PFSK-1 (cell line): Measurements from ENCODE around the gene KBTBD8. TPM values are rescaled to one million over a fixed set of nuclear protein-coding genes. Genes with fewer than 3 reads are reported as not detected.

ENCODE experiments used
- FOXP2 ChIP-seq: optimal IDR thresholded peaks from 2 replicates; pipeline ENCODE3; 2011; ENCODE audit warnings: borderline replicate concordance, control low read depth, inconsistent platforms; ENCODE audit not compliant: insufficient read depth; ENCODE audit errors: extremely low read length, extremely low read depth
- POLR2AphosphoS5 ChIP-seq: IDR thresholded peaks from 2 replicates; pipeline ENCODE4 v1.6.1; 2012; ENCODE audit warnings: low read depth, mild to moderate bottlenecking, control low read depth, low read length, moderate library complexity
- REST ChIP-seq, 2 experiments: IDR thresholded peaks; 2 replicates each; pipeline versions ENCODE4 v1.6.1 to v1.8.0; 2011 to 2012; ENCODE audit warnings: low read depth in 2 of 2, low read length in 2 of 2, control low read depth in 1 of 2, inconsistent platforms in 1 of 2, mild to moderate bottlenecking in 1 of 2, moderate library complexity in 1 of 2; ENCODE audit not compliant: insufficient read depth in 1 of 2
- SIN3A ChIP-seq: IDR thresholded peaks from 2 replicates; pipeline ENCODE4 v1.6.1; 2012; ENCODE audit warnings: mild to moderate bottlenecking, low read length, moderate library complexity, borderline replicate concordance; ENCODE audit not compliant: insufficient read depth
- TAF1 ChIP-seq: IDR thresholded peaks from 2 replicates; pipeline ENCODE4 v1.6.1; 2012; ENCODE audit warnings: low read length, control low read depth, borderline replicate concordance; ENCODE audit not compliant: insufficient read depth
- polyA plus RNA-seq: library from polyadenylated mRNA; unstranded; fragments of >200 nt; gene quantifications from one replicate; pipeline ENCODE4 v1.2.1, GENCODE V29; 2012; ENCODE audit warnings: low read depth, missing spikeins; ENCODE audit not compliant: insufficient read length

Gene KBTBD8
- 0.15 TPM for polyA plus RNA-seq

GRCh38 chr3:66998113-66998903, at the start of gene KBTBD8:
TSS of gene KBTBD8 (plus strand) at chr3:66998307. CDS start at chr3:66998356, 49 bp downstream.
- no peak for TF ChIP-seq POLR2AphosphoS5
- no peak for TF ChIP-seq REST (IDR thresholded peaks at IDR 0.05; ENCODE audit: insufficient read depth in 1 of 2, low read depth in 2 of 2, low read length in 2 of 2)
- no peak for TF ChIP-seq TAF1
- no peak for TF ChIP-seq FOXP2
- TF ChIP-seq SIN3A = no peak

GRCh38 chr3:66948838-66949237, 49.3 kb upstream of the KBTBD8 start:
- TF ChIP-seq REST (IDR thresholded peaks at IDR 0.05; ENCODE audit: insufficient read depth in 1 of 2, low read depth in 2 of 2, low read length in 2 of 2) = no peak
- no peak for TF ChIP-seq TAF1
- no peak for TF ChIP-seq SIN3A
- TF ChIP-seq FOXP2 = no peak
- no peak for TF ChIP-seq POLR2AphosphoS5

GRCh38 chr3:66949898-66950297, 48.2 kb upstream of the KBTBD8 start:
- no peak for TF ChIP-seq TAF1

GRCh38 chr3:66952357-66952756, 45.8 kb upstream of the KBTBD8 start:
- no peak for TF ChIP-seq TAF1
- no peak for TF ChIP-seq FOXP2
- no peak for TF ChIP-seq REST (IDR thresholded peaks at IDR 0.05; ENCODE audit: insufficient read depth in 1 of 2, low read depth in 2 of 2, low read length in 2 of 2)
- TF ChIP-seq SIN3A = no peak
- TF ChIP-seq POLR2AphosphoS5 = no peak

GRCh38 chr3:66953934-66954445, 44.1 kb upstream of the KBTBD8 start:
- TF ChIP-seq REST (IDR thresholded peaks at IDR 0.05; ENCODE audit: insufficient read depth in 1 of 2, low read depth in 2 of 2, low read length in 2 of 2) = no peak
- no peak for TF ChIP-seq FOXP2
- no peak for TF ChIP-seq POLR2AphosphoS5
- TF ChIP-seq TAF1 = no peak
